ENCODE results near the gene MAGI2. TPM values are rescaled to one million over a fixed set of nuclear protein-coding genes. Genes with fewer than 3 reads are reported as not detected.

MAGI2 gene
- total and polyA plus RNA-seq, 9 donors: 7.1 to 20.4 (median 18.7) TPM

DNA sequence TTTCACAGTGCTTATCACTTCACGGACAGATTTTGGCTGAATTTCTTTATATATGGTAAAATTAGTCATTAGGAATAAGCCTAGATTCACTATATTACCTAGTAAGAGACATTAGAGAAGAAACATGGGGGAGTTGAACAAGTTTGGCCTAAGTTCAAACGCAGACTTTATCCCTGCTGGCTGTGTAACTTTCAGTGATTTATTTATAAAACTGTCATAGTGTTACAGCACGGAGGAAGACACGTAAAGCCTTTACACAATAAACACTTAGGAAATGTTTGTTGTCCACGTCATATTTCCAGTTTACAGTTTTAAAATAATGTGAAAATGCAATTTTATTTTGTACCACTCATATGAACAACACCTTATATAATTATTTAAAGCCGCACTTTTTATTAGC is 661.5 kb downstream of the MAGI2 start:
- intact Hi-C loops (cut with DNase I): no loop called here

DNA sequence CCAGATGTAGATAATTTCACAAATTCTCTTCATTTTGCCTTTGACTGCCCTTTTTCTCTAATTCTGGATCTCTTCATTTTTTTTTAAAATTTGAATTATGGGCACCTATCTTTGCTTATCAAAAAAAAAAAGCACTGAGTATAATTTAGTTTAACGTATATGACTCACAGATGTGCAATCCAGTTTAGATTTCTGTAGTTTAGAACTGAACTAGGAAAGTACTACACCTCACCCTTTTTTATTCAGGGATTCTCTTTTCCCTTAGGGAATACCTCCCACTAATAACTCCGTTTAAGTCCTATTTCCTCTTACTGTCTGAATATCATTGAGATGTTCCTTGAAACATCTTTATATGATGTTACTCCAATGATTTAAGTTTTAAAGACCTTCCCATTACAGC is 665.0 kb downstream of the MAGI2 start:
- Histone ChIP-seq H3K27me3 (no peaks in the 10 kb centered on the region), H3K27ac (no peak overlapping the region), H3K36me3 (no peaks in the 10 kb centered on the region), H3K4me3 (no peak overlapping the region), H3K4me1 (ENCODE audit: insufficient read depth) (peaks cover 3% of the 10 kb centered on the region), H3K9me3 (no peaks in the 10 kb centered on the region)
- TF ChIP-seq, protein P1, sequence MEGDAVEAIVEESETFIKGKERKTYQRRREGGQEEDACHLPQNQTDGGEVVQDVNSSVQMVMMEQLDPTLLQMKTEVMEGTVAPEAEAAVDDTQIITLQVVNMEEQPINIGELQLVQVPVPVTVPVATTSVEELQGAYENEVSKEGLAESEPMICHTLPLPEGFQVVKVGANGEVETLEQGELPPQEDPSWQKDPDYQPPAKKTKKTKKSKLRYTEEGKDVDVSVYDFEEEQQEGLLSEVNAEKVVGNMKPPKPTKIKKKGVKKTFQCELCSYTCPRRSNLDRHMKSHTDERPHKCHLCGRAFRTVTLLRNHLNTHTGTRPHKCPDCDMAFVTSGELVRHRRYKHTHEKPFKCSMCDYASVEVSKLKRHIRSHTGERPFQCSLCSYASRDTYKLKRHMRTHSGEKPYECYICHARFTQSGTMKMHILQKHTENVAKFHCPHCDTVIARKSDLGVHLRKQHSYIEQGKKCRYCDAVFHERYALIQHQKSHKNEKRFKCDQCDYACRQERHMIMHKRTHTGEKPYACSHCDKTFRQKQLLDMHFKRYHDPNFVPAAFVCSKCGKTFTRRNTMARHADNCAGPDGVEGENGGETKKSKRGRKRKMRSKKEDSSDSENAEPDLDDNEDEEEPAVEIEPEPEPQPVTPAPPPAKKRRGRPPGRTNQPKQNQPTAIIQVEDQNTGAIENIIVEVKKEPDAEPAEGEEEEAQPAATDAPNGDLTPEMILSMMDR (IDR thresholded peaks at IDR 0.05): no peak
- TF ChIP-seq EP300 (IDR thresholded peaks at IDR 0.05) (no peak), POLR2A (IDR thresholded peaks at IDR 0.05) (no peak)
- intact Hi-C loops (cut with DNase I): no loop called here
- no peak for DNase-seq
- 50 to 64% (median 63%) methylated on average over 2 of the region's 2 CpGs for WGBS, 3 donors

More for the DNA sequence above, 661.5 kb downstream of the MAGI2 start:
- TF ChIP-seq, protein P1 (IDR thresholded peaks at IDR 0.05): no peak
- TF ChIP-seq EP300 (IDR thresholded peaks at IDR 0.05) (no peak), POLR2A (IDR thresholded peaks at IDR 0.05) (no peak)
- Histone ChIP-seq H3K27me3 (no peaks in the 10 kb centered on the region), H3K9me3 (no peaks in the 10 kb centered on the region), H3K27ac (no peak overlapping the region), H3K36me3 (no peaks in the 10 kb centered on the region), H3K4me3 (no peak overlapping the region), H3K4me1 (ENCODE audit: insufficient read depth) (peaks cover 3% of the 10 kb centered on the region)
- no peak for DNase-seq
- 21 to 25% (median 23%) methylated on average over 6 of the region's 6 CpGs for WGBS, 3 donors

DNA sequence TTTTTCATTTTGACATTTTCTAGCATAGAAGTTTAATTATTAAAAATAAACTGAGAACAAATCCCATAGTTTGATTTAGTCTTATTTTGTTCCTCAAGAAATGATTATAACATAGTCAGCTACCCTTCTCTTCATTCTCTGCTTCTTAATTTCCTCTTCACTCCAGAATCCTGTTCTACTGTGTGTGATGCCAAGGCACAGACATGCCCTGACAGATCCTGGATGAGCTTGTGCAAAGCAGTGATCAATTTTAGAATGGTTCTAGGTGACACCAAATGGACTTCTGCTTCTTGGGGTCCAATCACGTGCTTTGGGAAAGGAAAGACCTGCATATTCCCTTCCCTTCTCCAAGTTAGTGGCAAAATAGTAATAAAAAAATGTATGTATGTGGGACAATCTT is 665.6 kb downstream of the MAGI2 start:
- H3K27ac ChIP-seq: no peak overlapping the region
- H3K9me3 ChIP-seq: no peaks in the 10 kb centered on the region
- peaks cover 3% of the 10 kb centered on the region for H3K4me1 ChIP-seq (ENCODE audit: insufficient read depth)
- TF ChIP-seq EP300 (IDR thresholded peaks at IDR 0.05) (no peak), POLR2A (IDR thresholded peaks at IDR 0.05) (no peak)
- TF ChIP-seq, protein P1 (IDR thresholded peaks at IDR 0.05): no peak
- H3K27me3 ChIP-seq: no peaks in the 10 kb centered on the region
- 91 to 99% (median 94%) methylated on average over 1 of the region's 1 CpG for WGBS, 3 donors
- DNase-seq: no peak
- no peaks in the 10 kb centered on the region for H3K36me3 ChIP-seq
- intact Hi-C loops (cut with DNase I): no loop called here
- no peak overlapping the region for H3K4me3 ChIP-seq

DNA sequence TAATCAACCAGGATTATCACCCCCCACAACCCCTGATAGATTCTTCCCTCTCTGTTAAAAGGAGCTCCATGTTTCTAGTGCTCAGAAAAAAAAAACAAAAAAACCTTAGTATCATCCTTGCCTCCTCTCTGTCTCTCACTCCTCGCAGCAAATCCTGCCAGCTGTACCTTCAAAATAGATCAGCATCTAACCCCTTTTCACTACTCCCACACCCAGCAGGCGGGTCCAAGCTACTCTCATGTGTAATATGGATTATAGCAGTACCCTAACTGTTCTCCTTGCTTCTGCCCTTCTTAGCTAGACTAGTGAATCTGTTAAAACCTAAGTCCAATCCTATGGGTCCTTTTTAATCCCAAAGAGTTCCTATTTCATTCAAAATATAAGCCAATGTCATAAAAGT is 667.4 kb downstream of the MAGI2 start:
- Histone ChIP-seq H3K4me1 (ENCODE audit: insufficient read depth) (no peaks in the 10 kb centered on the region), H3K9me3 (no peaks in the 10 kb centered on the region), H3K36me3 (no peaks in the 10 kb centered on the region), H3K27me3 (no peaks in the 10 kb centered on the region), H3K27ac (no peak overlapping the region), H3K4me3 (no peak overlapping the region)
- TF ChIP-seq, protein P1 (IDR thresholded peaks at IDR 0.05): no peak
- no peak for TF ChIP-seq EP300 (IDR thresholded peaks at IDR 0.05)
- TF ChIP-seq POLR2A (IDR thresholded peaks at IDR 0.05): no peak
- intact Hi-C loops (cut with DNase I): no loop called here
- WGBS, 3 donors: 84 to 96% (median 93%) methylated on average over 2 of the region's 2 CpGs
- no peak for DNase-seq

All from ovary (tissue), 9 donors.